ENCODE results near the gene ZBTB39.

- TF ChIP-seq CTCF (IDR thresholded peaks at IDR 0.05; ENCODE audit: insufficient read depth, low read length) (no peak), POLR2AphosphoS5 (IDR thresholded peaks at IDR 0.05; ENCODE audit: low read depth) (no peak), REST (IDR thresholded peaks at IDR 0.05; ENCODE audit: insufficient replicate concordance, low read depth) (no peak)
These were observed 9.4 kb downstream of the ZBTB39 start for GRCh38 chr12:56996793-56997545.
